ENCODE data around the gene RRBP1. TPM values are rescaled to one million over a fixed set of nuclear protein-coding genes. Genes with fewer than 3 reads are reported as not detected.
A peak's percentile ranks its signal among the peaks of the same experiment; 100 is the strongest.

The RRBP1 gene, protein sequence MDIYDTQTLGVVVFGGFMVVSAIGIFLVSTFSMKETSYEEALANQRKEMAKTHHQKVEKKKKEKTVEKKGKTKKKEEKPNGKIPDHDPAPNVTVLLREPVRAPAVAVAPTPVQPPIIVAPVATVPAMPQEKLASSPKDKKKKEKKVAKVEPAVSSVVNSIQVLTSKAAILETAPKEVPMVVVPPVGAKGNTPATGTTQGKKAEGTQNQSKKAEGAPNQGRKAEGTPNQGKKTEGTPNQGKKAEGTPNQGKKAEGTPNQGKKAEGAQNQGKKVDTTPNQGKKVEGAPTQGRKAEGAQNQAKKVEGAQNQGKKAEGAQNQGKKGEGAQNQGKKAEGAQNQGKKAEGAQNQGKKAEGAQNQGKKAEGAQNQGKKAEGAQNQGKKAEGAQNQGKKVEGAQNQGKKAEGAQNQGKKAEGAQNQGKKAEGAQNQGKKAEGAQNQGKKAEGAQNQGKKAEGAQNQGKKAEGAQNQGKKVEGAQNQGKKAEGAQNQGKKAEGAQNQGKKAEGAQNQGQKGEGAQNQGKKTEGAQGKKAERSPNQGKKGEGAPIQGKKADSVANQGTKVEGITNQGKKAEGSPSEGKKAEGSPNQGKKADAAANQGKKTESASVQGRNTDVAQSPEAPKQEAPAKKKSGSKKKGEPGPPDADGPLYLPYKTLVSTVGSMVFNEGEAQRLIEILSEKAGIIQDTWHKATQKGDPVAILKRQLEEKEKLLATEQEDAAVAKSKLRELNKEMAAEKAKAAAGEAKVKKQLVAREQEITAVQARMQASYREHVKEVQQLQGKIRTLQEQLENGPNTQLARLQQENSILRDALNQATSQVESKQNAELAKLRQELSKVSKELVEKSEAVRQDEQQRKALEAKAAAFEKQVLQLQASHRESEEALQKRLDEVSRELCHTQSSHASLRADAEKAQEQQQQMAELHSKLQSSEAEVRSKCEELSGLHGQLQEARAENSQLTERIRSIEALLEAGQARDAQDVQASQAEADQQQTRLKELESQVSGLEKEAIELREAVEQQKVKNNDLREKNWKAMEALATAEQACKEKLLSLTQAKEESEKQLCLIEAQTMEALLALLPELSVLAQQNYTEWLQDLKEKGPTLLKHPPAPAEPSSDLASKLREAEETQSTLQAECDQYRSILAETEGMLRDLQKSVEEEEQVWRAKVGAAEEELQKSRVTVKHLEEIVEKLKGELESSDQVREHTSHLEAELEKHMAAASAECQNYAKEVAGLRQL (N-terminal part only)
- total RNA-seq = 10 to 100 TPM; 33.7 to 57.7 (median 43.2) TPM

DNA sequence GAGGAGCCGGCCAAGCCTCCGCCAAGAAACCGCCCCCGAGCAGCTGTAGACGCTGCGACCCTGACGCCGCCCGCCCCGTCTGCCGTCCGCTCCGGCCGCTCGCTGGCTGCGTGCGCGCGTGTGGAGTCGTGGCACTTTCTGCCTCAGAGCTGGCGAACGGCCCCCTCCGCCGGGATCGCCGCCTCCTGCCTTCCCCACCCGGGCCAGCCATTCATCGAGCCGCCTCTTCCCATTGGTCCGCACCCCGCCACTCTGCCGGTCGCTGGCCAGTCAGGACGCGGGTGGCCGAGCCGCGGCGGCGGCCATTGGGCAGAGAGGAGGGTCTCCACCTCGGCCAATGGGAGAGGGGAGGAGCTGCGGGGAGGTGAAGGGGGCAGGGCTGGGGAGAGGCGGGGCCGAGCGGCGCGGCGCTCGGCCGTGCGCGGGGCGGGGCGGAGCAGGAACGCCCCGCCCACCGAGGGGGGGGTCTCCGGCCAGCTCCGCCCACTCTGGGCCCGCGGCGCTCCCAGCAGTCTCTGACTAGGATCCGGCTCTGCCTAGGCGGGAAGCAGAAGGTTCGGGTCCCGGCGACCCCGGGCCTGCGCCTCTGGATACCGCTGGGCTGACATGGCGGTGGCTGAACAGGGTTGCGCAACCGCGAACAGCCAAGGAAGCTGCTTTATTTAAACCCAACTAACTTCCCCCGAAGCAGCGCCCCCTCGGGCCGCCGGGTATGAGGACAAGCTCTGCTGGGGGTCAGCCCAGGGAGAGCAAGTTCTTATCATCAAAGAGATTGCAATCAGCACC, at the start of gene RRBP1:
Gene RRBP1, minus strand, starts transcription at position 140 of the 786 bp plus-strand sequence. CDS start 21,735 bp downstream, outside the sequence.
- H3K4me3 ChIP-seq (ENCODE audit: low read depth, poor library complexity, severe bottlenecking) = peak within 1 kb of the TSS; percentile 81
- intact Hi-C loops (cut with DNase I; ENCODE audit: low total_unique reads) = loop anchor here (5.0 to 10.0 kb wide), 2 partner anchors 145 to 323 kb away; no protein-coding TSS in a partner anchor
- 0 to 2% methylated on average over 25 to 49 of the region's 79 CpGs for WGBS, 2 donors
- TF ChIP-seq, protein P1, sequence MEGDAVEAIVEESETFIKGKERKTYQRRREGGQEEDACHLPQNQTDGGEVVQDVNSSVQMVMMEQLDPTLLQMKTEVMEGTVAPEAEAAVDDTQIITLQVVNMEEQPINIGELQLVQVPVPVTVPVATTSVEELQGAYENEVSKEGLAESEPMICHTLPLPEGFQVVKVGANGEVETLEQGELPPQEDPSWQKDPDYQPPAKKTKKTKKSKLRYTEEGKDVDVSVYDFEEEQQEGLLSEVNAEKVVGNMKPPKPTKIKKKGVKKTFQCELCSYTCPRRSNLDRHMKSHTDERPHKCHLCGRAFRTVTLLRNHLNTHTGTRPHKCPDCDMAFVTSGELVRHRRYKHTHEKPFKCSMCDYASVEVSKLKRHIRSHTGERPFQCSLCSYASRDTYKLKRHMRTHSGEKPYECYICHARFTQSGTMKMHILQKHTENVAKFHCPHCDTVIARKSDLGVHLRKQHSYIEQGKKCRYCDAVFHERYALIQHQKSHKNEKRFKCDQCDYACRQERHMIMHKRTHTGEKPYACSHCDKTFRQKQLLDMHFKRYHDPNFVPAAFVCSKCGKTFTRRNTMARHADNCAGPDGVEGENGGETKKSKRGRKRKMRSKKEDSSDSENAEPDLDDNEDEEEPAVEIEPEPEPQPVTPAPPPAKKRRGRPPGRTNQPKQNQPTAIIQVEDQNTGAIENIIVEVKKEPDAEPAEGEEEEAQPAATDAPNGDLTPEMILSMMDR (IDR thresholded peaks at IDR 0.05) = peak in 1 of 3 donors; percentile 51
- peak in 1 of 2 donors; percentile 68 for TF ChIP-seq POLR2A (IDR thresholded peaks at IDR 0.05)
- DNase-seq (ENCODE audit: low spot score in 2 of 2) = peak; percentile 97 to 100

DNA sequence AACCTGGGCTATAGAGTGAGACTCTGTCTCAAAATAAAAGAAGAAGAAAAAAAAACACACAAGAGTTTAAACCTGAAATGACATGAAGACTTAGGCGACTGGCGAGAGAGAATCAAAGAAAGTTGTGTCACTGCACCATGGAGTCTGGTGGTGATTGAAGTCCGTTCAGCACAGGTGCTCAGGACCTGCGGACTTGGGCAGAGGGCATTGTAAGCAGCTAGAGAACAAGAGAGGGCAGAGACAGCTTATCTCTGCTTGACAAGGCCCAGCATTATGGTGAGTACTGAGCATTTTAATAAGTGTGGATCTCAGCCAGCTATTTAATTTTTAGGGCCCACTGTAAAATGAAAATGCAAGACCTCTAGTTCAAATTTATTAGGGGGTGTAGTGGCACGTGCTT, 49.2 kb upstream of the RRBP1 start:
- no peak for DNase-seq (ENCODE audit: low spot score in 2 of 2)
- TF ChIP-seq, protein P1 (IDR thresholded peaks at IDR 0.05) = no peak
- TF ChIP-seq POLR2A (IDR thresholded peaks at IDR 0.05) = no peak
- intact Hi-C loops (cut with DNase I; ENCODE audit: low total_unique reads) = no loop called here
- no peak overlapping the region for H3K4me3 ChIP-seq (ENCODE audit: low read depth, poor library complexity, severe bottlenecking)
- WGBS, 2 donors = 94 to 96% methylated on average over 5 of the region's 5 CpGs

DNA sequence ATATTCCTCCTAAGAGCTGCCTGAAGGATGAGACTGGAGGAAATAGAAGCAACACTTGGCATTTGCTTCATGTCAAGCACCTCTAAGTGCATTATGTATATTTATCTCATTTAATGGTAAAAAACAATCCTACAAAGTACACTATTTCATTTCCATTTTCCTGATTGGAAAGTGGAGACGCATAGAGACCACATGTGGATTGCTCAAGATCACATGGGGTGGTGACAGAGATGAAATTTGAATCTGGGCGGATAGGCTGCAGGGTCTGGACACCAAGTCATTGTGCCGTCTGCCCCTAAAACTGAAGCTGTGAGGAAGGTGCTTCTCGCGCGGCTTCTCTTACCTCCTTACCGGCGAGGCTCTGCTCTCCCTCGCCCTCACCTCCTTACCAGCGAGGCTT, 48.0 kb upstream of the RRBP1 start:
- intact Hi-C loops (cut with DNase I; ENCODE audit: low total_unique reads) = no loop called here
- no peak for DNase-seq (ENCODE audit: low spot score in 2 of 2)
- no peak overlapping the region for H3K4me3 ChIP-seq (ENCODE audit: low read depth, poor library complexity, severe bottlenecking)
- 94% methylated on average over 10 of the region's 10 CpGs for WGBS, 2 donors
- TF ChIP-seq, protein P1 (IDR thresholded peaks at IDR 0.05) = no peak
- TF ChIP-seq POLR2A (IDR thresholded peaks at IDR 0.05) = no peak

DNA sequence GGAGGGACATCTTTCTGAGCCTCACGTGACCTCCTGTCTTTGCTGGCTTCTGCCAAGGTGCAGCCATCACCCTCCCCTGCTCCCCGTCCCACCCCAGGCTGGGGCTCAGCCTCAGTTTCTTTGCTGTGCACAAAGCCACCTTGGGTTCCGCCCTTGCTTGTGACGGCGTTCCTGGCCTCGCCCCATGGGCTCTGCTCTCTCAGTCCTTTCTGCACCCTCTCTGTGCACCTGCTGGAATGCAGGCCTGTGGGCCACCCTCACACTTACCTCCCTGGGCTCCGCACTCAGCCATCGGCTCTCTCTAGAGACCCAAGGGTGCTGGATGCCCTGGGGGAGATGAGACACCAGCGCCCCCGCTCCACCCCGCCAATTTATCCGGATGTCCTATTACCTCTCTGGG, 46.0 kb upstream of the RRBP1 start:
- no peak for DNase-seq (ENCODE audit: low spot score in 2 of 2)
- intact Hi-C loops (cut with DNase I; ENCODE audit: low total_unique reads) = no loop called here
- no peak overlapping the region for H3K4me3 ChIP-seq (ENCODE audit: low read depth, poor library complexity, severe bottlenecking)
- WGBS, 2 donors = 81 to 85% methylated on average over 12 of the region's 12 CpGs
- TF ChIP-seq, protein P1 (IDR thresholded peaks at IDR 0.05) = no peak
- no peak for TF ChIP-seq POLR2A (IDR thresholded peaks at IDR 0.05)

DNA sequence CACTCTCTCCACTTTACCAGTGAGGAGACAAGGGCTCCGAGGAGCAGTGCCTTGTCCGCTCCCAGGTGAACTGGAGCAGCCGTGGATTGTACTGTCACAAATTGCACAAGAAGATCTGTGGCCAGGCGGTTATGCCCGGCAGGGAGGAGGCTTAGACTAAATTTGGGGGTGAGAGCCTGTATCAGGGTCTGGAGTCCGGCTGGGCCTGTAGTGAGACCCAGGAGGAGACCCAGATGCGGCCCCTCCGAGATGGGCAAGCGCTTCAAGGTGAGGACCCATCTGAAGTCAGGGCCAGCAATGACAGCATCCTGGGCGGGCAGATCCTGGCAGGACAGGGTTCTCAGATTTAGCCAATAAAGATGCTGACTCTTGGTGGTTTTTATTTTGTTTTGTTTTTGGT, 45.3 kb upstream of the RRBP1 start:
- no peak for DNase-seq (ENCODE audit: low spot score in 2 of 2)
- no peak overlapping the region for H3K4me3 ChIP-seq (ENCODE audit: low read depth, poor library complexity, severe bottlenecking)
- intact Hi-C loops (cut with DNase I; ENCODE audit: low total_unique reads) = no loop called here
- TF ChIP-seq, protein P1 (IDR thresholded peaks at IDR 0.05) = no peak
- TF ChIP-seq POLR2A (IDR thresholded peaks at IDR 0.05) = no peak
- 87 to 90% methylated on average over 10 of the region's 10 CpGs for WGBS, 2 donors

Measured in lower leg skin (tissue), 4 donors.